DND-41 (cell line): ENCODE results near the gene ALG12.

Experiments used
- CTCF ChIP-seq: IDR thresholded peaks from 2 replicates; pipeline ENCODE4 v1.5.1; 2012; ENCODE audit warnings: borderline replicate concordance, low read length, moderate library complexity, mild to moderate bottlenecking; ENCODE audit not compliant: poor library complexity, severe bottlenecking; ENCODE audit errors: extremely low read depth
- EZH2 ChIP-seq: IDR thresholded peaks from 3 replicates; pipeline ENCODE4 v1.6.1; 2012; ENCODE audit warnings: borderline replicate concordance, low read depth, mild to moderate bottlenecking, moderate library complexity, low read length, inconsistent platforms; ENCODE audit not compliant: severe bottlenecking

GRCh38 chr22:49922926-49923325, 4.7 kb upstream of the ALG12 start:
- no peak for TF ChIP-seq CTCF
- TF ChIP-seq EZH2: no peak
